UCSD-AML1 (cell line): ENCODE results near the gene SPIB.
A peak's percentile ranks its signal among the peaks of the same experiment; 100 is the strongest.
"Not testable (repeated sequence)": the region's sequence is repeated elsewhere in the genome, so short reads cannot be mapped to it uniquely, and the experiment has no call there.

Experiments used
- DNase-seq: peaks from one replicate; lab custom pipeline; 2025; ENCODE audit not compliant: unreplicated experiment; lab: John Stamatoyannopoulos, UW

The SPIB gene

DNA sequence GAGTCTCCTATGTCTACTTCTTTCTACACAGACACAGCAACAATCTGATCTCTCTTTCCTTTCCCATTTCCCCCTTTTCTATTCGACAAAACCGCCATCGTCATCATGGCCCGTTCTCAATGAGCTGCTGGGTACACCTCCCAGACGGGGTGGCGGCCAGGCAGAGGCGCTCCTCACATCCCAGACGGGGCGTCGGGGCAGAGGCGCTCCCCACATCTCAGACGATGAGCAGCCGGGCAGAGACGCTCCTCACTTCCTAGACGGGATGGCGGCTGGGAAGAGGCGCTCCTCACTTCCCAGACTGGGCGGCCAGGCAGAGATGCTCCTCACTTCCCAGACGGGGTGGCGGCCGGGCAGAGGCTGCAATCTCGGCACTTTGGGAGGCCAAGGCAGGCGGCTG, 27.8 kb upstream of the SPIB start:
- not testable (repeated sequence) for DNase-seq

DNA sequence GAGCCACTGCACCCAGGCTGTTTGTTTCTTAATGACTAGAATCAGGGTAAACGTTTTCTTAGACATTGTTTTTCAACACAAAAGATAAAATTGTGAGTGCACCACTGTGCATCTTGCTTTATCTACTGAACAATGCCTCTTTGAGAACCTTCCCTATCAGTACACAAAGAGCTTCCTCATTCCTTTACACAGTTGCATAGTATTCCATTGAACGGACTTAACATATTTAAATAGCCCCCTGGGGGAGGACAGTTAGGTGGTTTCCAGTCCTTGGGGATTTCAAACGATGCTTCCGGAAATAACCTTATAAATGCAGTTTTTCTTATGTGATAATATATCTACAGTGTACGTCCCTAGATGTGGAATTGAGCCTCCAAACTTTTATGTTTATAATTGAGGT, 26.0 kb upstream of the SPIB start:
- no peak for DNase-seq

DNA sequence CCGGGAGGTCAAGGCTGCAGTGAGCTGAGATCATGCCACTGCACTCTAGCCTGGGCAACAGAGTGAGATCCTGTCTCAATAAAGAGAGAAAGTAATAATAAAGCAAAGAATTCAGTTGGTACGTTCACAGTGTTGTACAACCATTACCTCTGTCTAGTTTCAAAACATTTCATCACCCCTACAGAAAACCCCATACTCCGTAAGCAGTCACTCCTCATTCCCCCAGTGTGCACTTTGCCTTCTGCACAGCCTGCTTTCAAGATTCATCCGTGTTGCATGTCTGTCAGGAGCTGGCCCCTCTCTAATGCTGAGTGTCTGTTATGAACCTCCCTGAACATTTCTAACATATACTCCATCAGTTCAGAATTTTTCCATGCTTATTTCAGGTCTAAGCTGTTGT, 25.1 kb upstream of the SPIB start:
- DNase-seq = no peak

- DNase-seq = no peak
Measured at GRCh38 chr19:50394017-50394416, 24.7 kb upstream of the SPIB start.

- DNase-seq = no peak
Measured at GRCh38 chr19:50398675-50399367, 19.9 kb upstream of the SPIB start.

DNA sequence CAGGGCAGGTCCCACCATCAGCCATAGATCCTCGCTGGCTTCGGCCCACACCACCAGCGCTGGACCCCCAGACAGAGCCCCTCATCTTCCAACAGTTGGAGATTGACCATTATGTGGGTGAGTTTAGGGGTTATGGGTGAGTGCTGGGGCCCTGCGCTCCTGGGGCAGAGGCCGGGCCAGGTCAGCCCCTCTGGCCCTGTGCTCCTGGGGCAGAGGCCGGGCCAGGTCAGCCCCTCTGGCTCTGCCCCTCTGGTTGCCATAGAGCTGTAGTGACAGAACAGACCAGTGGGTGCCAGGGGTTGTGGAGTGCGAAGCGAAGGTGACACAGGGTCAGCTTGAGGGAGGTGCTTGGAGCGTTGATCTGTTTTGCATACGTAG, 19.4 kb upstream of the SPIB start:
- DNase-seq = no peak

DNA sequence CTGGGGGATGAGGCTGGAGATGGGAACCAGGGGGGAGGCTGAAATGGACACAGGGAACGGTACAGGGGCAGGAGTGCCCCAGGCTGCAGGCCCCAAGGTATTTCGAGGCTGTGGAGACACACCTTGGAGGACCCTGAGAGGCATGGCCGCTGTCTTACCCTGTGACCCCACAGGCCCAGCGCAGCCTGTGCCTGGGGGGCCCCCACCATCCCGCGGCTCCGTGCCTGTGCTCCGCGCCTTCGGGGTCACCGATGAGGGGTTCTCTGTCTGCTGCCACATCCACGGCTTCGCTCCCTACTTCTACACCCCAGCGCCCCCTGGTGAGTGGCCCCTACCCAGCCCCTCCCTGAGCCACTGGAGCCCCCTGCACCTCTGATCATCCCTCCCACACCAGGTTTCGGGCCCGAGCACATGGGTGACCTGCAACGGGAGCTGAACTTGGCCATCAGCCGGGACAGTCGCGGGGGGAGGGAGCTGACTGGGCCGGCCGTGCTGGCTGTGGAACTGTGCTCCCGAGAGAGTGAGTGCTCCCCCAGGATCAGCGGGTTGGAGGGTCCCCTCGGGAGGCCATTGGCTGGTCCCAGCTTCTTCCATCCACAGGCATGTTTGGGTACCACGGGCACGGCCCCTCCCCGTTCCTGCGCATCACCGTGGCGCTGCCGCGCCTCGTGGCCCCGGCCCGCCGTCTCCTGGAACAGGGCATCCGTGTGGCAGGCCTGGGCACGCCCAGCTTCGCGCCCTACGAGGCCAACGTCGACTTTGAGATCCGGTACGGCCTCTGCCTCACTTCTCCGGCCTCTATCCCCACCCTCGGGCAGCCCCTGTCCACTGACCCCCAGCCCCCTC, 16.9 kb upstream of the SPIB start:
- DNase-seq = no peak

DNA sequence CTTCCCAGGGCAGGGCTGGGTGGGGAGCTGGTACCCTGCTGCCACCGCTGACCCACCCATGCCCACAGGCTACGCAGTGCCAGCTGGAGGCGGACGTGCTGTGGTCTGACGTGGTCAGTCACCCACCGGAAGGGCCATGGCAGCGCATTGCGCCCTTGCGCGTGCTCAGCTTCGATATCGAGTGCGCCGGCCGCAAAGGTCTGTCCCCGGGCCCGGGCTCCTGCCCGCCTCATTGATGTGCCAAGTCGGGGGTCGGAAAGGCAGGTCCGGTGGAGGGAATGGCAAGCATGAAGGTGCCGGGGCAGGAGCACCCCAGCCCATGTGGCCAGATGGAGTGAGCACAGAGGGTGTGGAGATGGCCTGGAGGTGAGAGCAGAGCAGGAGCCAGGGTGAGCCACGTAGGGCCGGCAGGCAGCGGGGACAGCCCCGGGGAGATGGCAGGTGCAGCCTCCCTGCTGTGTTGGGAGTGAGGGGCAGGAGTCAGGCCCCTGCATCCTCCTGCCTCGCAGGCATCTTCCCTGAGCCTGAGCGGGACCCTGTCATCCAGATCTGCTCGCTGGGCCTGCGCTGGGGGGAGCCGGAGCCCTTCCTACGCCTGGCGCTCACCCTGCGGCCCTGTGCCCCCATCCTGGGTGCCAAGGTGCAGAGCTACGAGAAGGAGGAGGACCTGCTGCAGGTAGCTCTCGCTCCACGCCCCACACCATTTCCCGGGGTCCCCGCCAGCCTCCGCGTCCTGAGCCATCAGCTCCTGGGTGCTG, 16.0 kb upstream of the SPIB start:
- DNase-seq = no peak

DNA sequence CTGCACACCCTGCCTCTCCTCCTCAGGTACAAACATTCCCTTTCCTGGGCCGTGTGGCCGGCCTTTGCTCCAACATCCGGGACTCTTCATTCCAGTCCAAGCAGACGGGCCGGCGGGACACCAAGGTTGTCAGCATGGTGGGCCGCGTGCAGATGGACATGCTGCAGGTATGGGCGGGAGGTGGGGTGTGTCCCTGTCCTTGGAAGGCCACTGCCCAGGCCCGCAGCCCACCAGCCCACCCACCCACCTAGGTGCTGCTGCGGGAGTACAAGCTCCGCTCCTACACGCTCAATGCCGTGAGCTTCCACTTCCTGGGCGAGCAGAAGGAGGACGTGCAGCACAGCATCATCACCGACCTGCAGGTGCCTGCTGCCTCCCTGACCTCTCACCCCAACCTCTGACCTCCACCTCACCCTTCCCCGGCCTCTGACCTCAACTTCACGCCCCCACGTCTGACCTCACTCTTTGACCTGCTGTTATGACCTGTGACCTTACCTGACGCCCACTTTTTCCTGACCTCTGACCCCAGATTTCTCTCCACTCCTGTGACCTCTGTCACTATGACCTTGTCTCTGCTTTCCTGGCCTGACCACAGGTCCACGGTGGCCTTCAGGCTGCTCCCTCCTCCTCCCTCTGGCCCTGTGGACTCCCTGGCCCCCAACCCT, 12.4 kb upstream of the SPIB start:
- DNase-seq = no peak

DNA sequence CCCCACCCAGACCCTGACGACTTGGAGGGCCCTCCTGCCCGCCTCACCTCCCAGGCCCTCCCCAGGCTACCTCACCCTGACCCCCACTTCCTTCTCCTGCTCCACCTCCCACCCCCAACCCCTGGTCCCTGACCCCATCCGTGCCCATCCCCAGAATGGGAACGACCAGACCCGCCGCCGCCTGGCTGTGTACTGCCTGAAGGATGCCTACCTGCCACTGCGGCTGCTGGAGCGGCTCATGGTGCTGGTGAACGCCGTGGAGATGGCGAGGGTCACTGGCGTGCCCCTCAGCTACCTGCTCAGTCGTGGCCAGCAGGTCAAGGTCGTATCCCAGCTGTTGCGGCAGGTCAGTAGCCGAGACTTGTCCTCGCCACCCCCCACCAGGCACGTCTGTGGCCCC, 11.9 kb upstream of the SPIB start:
- no peak for DNase-seq

- DNase-seq = no peak
Measured at GRCh38 chr19:50409347-50409746, 9.4 kb upstream of the SPIB start.

DNA sequence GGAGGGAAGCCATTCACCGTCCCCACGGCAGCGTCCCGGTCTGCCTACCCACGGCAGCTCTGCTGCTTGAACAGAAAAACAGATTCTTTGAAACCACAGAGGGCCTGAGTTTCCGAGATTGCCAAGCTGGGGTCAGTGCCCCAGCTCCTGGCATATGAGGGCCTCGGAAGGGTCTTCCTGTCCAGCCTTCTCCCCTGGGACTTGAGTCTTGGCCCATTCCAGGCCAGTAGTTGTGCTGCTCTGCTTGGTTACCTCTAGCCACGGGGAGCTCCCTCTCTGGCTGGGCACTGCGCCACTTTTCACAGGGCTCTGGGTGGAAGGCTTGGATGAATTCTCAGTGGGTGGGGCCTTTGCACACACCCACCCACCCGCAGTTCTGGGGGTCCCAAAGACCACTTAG, 8.6 kb upstream of the SPIB start:
- no peak for DNase-seq

DNA sequence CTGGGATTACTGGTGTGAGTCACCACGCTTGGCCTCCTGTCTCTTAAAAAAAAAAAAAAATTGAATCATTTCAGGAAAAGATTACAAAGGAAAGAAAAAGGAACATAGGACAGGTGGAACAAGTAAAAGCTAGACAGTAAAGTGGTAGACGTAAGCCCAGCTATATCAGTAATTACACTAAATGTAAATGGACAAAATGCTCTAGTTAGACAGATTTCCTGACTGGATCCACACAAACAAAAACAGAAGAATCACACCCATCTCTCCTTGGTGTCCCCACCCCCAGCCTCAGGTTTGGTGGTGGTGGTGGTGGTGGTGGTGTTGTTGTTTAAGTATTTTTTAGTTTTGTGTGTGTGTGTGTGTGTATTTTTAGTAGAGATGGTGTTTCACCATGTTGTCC, 6.3 kb upstream of the SPIB start:
- DNase-seq = no peak

DNA sequence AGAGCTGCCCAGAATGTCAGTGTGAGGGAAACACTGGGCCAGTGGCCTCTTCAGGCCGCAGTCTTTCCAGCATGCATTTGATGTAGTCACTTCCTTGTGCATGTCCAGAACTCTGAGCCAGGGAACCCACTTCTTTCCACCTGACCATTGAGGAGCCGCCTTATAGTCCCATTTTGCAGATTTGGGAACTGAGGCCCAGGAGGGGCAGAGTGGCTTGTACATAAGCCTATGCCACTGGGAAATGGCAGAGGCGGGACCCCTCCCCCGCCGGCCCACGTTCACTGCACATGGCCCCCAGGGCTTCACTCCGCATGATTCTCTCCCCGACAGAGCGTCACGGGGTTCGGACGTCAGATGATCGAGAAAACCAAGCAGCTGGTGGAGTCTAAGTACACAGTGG, 5.6 kb upstream of the SPIB start:
- DNase-seq = no peak

- no peak for DNase-seq
Measured at GRCh38 chr19:50413531-50413930, 5.2 kb upstream of the SPIB start.

DNA sequence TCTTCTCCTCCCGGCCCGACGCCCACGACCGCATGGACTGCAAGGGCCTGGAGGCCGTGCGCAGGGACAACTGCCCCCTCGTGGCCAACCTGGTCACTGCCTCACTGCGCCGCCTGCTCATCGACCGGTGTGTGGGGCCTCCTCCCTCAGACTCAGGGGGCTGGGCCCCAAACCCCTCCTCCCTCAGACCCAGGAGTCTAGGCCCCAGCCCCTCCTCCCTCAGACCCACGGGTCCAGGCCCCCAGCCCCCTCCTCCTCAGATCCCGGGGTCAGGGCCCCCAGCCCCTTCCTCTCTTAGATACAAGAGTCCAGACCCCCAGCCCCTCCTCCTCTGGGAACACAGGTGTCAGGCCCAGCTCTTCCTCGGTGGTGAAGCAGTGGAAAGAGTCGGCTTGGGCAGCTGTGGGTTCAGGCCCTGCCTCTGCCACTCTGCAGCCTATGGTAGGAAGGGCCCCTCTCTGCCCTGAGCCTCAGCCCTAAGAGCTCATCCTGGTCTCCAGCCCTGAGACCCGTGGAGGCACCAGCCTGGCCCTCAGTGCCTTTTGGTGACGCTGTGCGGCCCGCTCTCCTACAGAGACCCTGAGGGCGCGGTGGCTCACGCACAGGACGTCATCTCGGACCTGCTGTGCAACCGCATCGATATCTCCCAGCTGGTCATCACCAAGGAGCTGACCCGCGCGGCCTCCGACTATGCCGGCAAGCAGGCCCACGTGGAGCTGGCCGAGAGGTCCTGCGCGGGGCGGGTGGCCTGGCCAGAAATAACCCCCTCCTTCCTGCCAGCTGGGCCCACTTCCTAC, 3.7 kb upstream of the SPIB start:
- peak; percentile 63 for DNase-seq

DNA sequence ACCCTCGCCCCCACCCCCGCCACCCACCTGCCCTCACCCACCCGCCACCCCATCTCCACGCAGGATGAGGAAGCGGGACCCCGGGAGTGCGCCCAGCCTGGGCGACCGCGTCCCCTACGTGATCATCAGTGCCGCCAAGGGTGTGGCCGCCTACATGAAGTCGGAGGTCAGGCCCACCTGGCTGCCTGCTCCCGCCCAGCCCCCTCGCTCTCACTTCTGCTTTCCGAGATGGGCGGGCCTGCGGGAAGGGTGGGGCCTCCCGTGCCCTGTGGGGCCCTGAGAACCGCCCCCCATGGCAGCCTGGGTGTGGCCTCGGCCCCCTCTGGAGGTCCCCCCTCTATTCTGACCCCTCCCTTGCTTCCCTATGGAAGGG, 3.1 kb upstream of the SPIB start:
- DNase-seq = peak; percentile 33

- DNase-seq = no peak
Measured at GRCh38 chr19:50416034-50416977, 2.4 kb upstream of the SPIB start.
